AG09309 (cell line): ENCODE data around the gene MYLK4.

ENCODE experiments used
- DNase-seq: peaks from one replicate; pipeline ENCODE4 v3.0.0-alpha.2; 2010; ENCODE audit warnings: low read depth
- H3K4me3 ChIP-seq: 2 replicates; pipeline ENCODE4 v1.5.1; 2011; ENCODE audit warnings: mild to moderate bottlenecking, low read depth, low read length, moderate library complexity; ENCODE audit not compliant: control insufficient read depth
- CTCF ChIP-seq: IDR thresholded peaks from 2 replicates; pipeline ENCODE4 v1.5.1; 2011; ENCODE audit warnings: mild to moderate bottlenecking, low read depth, low read length, inconsistent platforms; ENCODE audit not compliant: insufficient read depth, control insufficient read depth; ENCODE audit errors: missing control alignments

Gene MYLK4

GRCh38 chr6:2658788-2659187 is 91.9 kb downstream of the MYLK4 start:
- H3K4me3 ChIP-seq: no peak overlapping the region
- DNase-seq: no peak
- no peak for TF ChIP-seq CTCF

- no peak for TF ChIP-seq CTCF
- no peak overlapping the region for H3K4me3 ChIP-seq
- DNase-seq: no peak
Observed at GRCh38 chr6:2656460-2657079, 94.2 kb downstream of the MYLK4 start.

- no peak for DNase-seq
- H3K4me3 ChIP-seq: no peak overlapping the region
- no peak for TF ChIP-seq CTCF
Observed at GRCh38 chr6:2655844-2656433, 94.8 kb downstream of the MYLK4 start.

GRCh38 chr6:2653369-2654032 is 97.2 kb downstream of the MYLK4 start:
- no peak for TF ChIP-seq CTCF
- DNase-seq: no peak
- no peak overlapping the region for H3K4me3 ChIP-seq

GRCh38 chr6:2652611-2653010 is 98.1 kb downstream of the MYLK4 start:
- no peak overlapping the region for H3K4me3 ChIP-seq
- DNase-seq: no peak
- no peak for TF ChIP-seq CTCF

GRCh38 chr6:2651961-2652360 is 98.8 kb downstream of the MYLK4 start:
- TF ChIP-seq CTCF: no peak
- no peak for DNase-seq
- no peak overlapping the region for H3K4me3 ChIP-seq

- no peak for DNase-seq
- no peak for TF ChIP-seq CTCF
- H3K4me3 ChIP-seq: no peak overlapping the region
Observed at GRCh38 chr6:2651536-2651935, 99.2 kb downstream of the MYLK4 start.
